ENCODE data around the gene FRMD5. TPM values are rescaled to one million over a fixed set of nuclear protein-coding genes. Genes with fewer than 3 reads are reported as not detected.

Gene FRMD5
- polyA plus RNA-seq, 2 of the 4 experiments (the other 2 are of a cell fraction) = 2.5 to 3.6 TPM

DNA sequence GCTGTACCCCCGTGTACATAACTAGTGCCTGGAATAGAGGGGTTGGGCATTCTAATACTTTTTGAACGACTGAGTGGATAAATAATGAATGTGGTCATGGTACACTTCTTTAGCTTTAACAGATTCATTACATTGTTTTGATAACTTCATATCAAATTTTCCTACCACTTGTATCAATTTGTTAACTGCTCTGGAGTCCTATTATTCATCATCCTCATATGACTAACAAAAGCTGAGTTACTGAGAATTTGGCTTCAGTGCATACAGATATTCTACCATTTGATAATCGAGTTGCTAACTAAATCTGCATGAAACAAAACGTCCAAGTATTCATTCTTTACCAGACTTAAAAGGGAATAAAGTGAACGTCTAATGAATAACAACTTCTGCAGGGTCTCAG, 31.7 kb downstream of the FRMD5 start (continued):
- TF ChIP-seq FOXS1 (CRISPR knock-in tag; IDR thresholded peaks at IDR 0.05) = no peak
- no peak for TF ChIP-seq TP53 (CRISPR knock-in tag; IDR thresholded peaks at IDR 0.05)
- TF ChIP-seq HOXA7 (CRISPR knock-in tag; IDR thresholded peaks at IDR 0.05) = no peak
- no peak for TF ChIP-seq TFCP2L1 (CRISPR knock-in tag; IDR thresholded peaks at IDR 0.05)
- TF ChIP-seq ZNF302 (CRISPR knock-in tag; IDR thresholded peaks at IDR 0.05) = no peak
- no peak for TF ChIP-seq FOSB (CRISPR knock-in tag; IDR thresholded peaks at IDR 0.05)
- TF ChIP-seq CHD4 (IDR thresholded peaks at IDR 0.05; ENCODE audit: borderline replicate concordance) = no peak

DNA sequence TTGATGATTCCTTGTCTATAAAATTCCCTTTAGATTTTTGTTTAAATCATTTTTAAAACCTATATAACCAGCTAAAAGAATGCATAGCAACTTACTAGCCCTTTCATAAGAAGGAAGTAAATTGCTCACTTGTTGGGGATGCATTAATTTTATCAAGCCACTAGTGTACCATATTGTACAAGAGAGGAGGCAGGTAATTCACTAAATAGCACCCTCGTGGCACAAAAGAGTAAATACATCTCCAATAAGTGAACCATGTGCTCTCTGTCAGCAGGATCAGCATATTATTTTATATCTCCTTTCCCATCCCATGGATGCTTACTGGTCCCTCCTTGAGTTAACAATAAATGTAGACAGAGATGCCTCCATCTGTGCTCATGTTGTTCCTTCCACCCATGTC, 34.3 kb downstream of the FRMD5 start:
- no peak for FAIRE-seq
- CTCF ChIA-PET = no interaction called here
- no peak for TF ChIP-seq HOXB13 (CRISPR knock-in tag; IDR thresholded peaks at IDR 0.05; ENCODE audit: low read depth)
- no peak for TF ChIP-seq RAD21 (conservative IDR thresholded peaks at IDR 0.05 in 1 of 2, IDR thresholded peaks at IDR 0.05 in 1 of 2)
- no peak for TF ChIP-seq RARB (CRISPR knock-in tag; IDR thresholded peaks at IDR 0.05)
- TF ChIP-seq ESRRA (IDR thresholded peaks at IDR 0.05; ENCODE audit: borderline replicate concordance, low read length) = no peak
- TF ChIP-seq BCL3 (IDR thresholded peaks at IDR 0.05) = no peak
- TF ChIP-seq FOSB (CRISPR knock-in tag; IDR thresholded peaks at IDR 0.05) = no peak
- TF ChIP-seq NFE2L2 (conservative IDR thresholded peaks at IDR 0.05; ENCODE audit: low read length) = no peak
- no peaks in the 10 kb centered on the region for H3K9me3 ChIP-seq
- H3K4me2 ChIP-seq = no peak overlapping the region
- DNase-seq (ENCODE audit: low read depth in 1 of 2, low spot score in 1 of 2) = no peak
- H3K4me3 ChIP-seq = no peak overlapping the region
- no peak for ATAC-seq
- H3K4me1 ChIP-seq = peaks cover 36% of the 10 kb centered on the region
- POLR2A ChIA-PET = no interaction called here
- 44% methylated on average over 1 of the region's 1 CpG for WGBS (ENCODE audit: missing lambda C conversion rate)
- H3K27ac ChIP-seq = no peak overlapping the region

- no peak for ATAC-seq
- DNase-seq (ENCODE audit: low read depth in 1 of 2, low spot score in 1 of 2) = peak in 1 of 2 experiments; percentile 10
- Histone ChIP-seq H3K9me3 (no peaks in the 10 kb centered on the region), H3K4me2 (peak overlapping the region; percentile 78; the same call in 2 of the 3 replicates), H3K4me1 (peaks cover 36% of the 10 kb centered on the region), H3K27ac (peak overlapping the region; percentile 74 to 84), H3K4me3 (no peak overlapping the region)
- CTCF ChIA-PET = interaction anchor here (0.6 kb wide), 1 partner anchor 42 kb away, joined by 3 read pairs; no protein-coding TSS in a partner anchor
- TF ChIP-seq, protein P1, sequence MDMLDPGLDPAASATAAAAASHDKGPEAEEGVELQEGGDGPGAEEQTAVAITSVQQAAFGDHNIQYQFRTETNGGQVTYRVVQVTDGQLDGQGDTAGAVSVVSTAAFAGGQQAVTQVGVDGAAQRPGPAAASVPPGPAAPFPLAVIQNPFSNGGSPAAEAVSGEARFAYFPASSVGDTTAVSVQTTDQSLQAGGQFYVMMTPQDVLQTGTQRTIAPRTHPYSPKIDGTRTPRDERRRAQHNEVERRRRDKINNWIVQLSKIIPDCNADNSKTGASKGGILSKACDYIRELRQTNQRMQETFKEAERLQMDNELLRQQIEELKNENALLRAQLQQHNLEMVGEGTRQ (IDR thresholded peaks at IDR 0.05) = no peak
- TF ChIP-seq RARB (CRISPR knock-in tag; IDR thresholded peaks at IDR 0.05) = no peak
- no peak for TF ChIP-seq BCL3 (IDR thresholded peaks at IDR 0.05)
- no peak for TF ChIP-seq NR3C1 (IDR thresholded peaks at IDR 0.05)
- no peak for TF ChIP-seq POLR2AphosphoS2 (conservative IDR thresholded peaks at IDR 0.05; ENCODE audit: low read length)
- no peak for TF ChIP-seq RNF2 (IDR thresholded peaks at IDR 0.05; ENCODE audit: borderline replicate concordance, low read depth)
- no peak for TF ChIP-seq RAD21 (conservative IDR thresholded peaks at IDR 0.05 in 1 of 2, IDR thresholded peaks at IDR 0.05 in 1 of 2)
- TF ChIP-seq CHD2 (IDR thresholded peaks at IDR 0.05; ENCODE audit: low read length, partially characterized antibody) = no peak
- POLR2A ChIA-PET = no interaction called here
- FAIRE-seq = no peak
These were observed 35.6 kb downstream of the FRMD5 start for GRCh38 chr15:44159492-44159891.

GRCh38 chr15:44158111-44158510, 37.0 kb downstream of the FRMD5 start:
- no peak for DNase-seq (ENCODE audit: low read depth in 1 of 2, low spot score in 1 of 2)
- peak overlapping the region; percentile 74 to 84 for H3K27ac ChIP-seq
- H3K4me3 ChIP-seq = no peak overlapping the region
- peaks cover 36% of the 10 kb centered on the region for H3K4me1 ChIP-seq
- H3K9me3 ChIP-seq = no peaks in the 10 kb centered on the region
- ChIA-PET CTCF (no interaction called here), POLR2A (no interaction called here)
- FAIRE-seq = no peak
- H3K4me2 ChIP-seq = peak overlapping the region; percentile 78
- peak; percentile 35 to 56; a peak in 3 of 6 replicates for ATAC-seq
- TF ChIP-seq PBX3 (IDR thresholded peaks at IDR 0.05) (no peak), ELK1 (IDR thresholded peaks at IDR 0.05; ENCODE audit: low read depth, low read length) (no peak), SREBF2 (IDR thresholded peaks at IDR 0.05) (no peak), MAZ (IDR thresholded peaks at IDR 0.05; ENCODE audit: borderline replicate concordance, low read depth, low read length) (no peak), HDAC2 (IDR thresholded peaks at IDR 0.05) (no peak), MAFK (IDR thresholded peaks at IDR 0.05; ENCODE audit: partially characterized antibody) (no peak), RCOR1 (IDR thresholded peaks at IDR 0.05; ENCODE audit: low read depth, low read length) (no peak), RAD21 (conservative IDR thresholded peaks at IDR 0.05 in 1 of 2, IDR thresholded peaks at IDR 0.05 in 1 of 2) (no peak; a peak in 1 of 5 replicates), JUNB (IDR thresholded peaks at IDR 0.05) (no peak)
- TF ChIP-seq, protein P2, sequence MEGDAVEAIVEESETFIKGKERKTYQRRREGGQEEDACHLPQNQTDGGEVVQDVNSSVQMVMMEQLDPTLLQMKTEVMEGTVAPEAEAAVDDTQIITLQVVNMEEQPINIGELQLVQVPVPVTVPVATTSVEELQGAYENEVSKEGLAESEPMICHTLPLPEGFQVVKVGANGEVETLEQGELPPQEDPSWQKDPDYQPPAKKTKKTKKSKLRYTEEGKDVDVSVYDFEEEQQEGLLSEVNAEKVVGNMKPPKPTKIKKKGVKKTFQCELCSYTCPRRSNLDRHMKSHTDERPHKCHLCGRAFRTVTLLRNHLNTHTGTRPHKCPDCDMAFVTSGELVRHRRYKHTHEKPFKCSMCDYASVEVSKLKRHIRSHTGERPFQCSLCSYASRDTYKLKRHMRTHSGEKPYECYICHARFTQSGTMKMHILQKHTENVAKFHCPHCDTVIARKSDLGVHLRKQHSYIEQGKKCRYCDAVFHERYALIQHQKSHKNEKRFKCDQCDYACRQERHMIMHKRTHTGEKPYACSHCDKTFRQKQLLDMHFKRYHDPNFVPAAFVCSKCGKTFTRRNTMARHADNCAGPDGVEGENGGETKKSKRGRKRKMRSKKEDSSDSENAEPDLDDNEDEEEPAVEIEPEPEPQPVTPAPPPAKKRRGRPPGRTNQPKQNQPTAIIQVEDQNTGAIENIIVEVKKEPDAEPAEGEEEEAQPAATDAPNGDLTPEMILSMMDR (IDR thresholded peaks at IDR 0.05) = no peak
